Measurements from ENCODE around the gene LINGO1.

GRCh38 chr15:77664428-77664827 is 31.7 kb upstream of the LINGO1 start:
- TF ChIP-seq CTCF (IDR thresholded peaks at IDR 0.05) (no peak), NR3C1 (IDR thresholded peaks at IDR 0.05) (no peak), RCOR1 (IDR thresholded peaks at IDR 0.05; ENCODE audit: low read depth, low read length) (no peak), POLR2A (IDR thresholded peaks at IDR 0.05; ENCODE audit: low read length) (no peak), PHF8 (IDR thresholded peaks at IDR 0.05; ENCODE audit: borderline replicate concordance, low read depth) (no peak), ESRRA (IDR thresholded peaks at IDR 0.05; ENCODE audit: borderline replicate concordance, low read length) (no peak), KDM1A (IDR thresholded peaks at IDR 0.05; ENCODE audit: low read depth) (no peak), CHD4 (IDR thresholded peaks at IDR 0.05; ENCODE audit: borderline replicate concordance) (no peak), EP300 (IDR thresholded peaks at IDR 0.05) (no peak), CEBPB (IDR thresholded peaks at IDR 0.05) (no peak), ELK1 (IDR thresholded peaks at IDR 0.05; ENCODE audit: low read depth, low read length) (no peak), MAX (IDR thresholded peaks at IDR 0.05) (no peak)
- TF ChIP-seq, protein P1, sequence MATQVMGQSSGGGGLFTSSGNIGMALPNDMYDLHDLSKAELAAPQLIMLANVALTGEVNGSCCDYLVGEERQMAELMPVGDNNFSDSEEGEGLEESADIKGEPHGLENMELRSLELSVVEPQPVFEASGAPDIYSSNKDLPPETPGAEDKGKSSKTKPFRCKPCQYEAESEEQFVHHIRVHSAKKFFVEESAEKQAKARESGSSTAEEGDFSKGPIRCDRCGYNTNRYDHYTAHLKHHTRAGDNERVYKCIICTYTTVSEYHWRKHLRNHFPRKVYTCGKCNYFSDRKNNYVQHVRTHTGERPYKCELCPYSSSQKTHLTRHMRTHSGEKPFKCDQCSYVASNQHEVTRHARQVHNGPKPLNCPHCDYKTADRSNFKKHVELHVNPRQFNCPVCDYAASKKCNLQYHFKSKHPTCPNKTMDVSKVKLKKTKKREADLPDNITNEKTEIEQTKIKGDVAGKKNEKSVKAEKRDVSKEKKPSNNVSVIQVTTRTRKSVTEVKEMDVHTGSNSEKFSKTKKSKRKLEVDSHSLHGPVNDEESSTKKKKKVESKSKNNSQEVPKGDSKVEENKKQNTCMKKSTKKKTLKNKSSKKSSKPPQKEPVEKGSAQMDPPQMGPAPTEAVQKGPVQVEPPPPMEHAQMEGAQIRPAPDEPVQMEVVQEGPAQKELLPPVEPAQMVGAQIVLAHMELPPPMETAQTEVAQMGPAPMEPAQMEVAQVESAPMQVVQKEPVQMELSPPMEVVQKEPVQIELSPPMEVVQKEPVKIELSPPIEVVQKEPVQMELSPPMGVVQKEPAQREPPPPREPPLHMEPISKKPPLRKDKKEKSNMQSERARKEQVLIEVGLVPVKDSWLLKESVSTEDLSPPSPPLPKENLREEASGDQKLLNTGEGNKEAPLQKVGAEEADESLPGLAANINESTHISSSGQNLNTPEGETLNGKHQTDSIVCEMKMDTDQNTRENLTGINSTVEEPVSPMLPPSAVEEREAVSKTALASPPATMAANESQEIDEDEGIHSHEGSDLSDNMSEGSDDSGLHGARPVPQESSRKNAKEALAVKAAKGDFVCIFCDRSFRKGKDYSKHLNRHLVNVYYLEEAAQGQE (IDR thresholded peaks at IDR 0.05) = no peak
